HG02970 (cell line): Measurements from ENCODE around the gene MEIS2.
"Not testable (repeated sequence)": the region's sequence is repeated elsewhere in the genome, so short reads cannot be mapped to it uniquely, and the experiment has no call there.

Experiments used
- ATAC-seq: cut with Tn5 transposase; IDR thresholded peaks from one replicate; pipeline ENCODE4 v1.9.1; 2021; ENCODE audit warnings: mild to moderate bottlenecking, moderate library complexity, moderate number of reproducible peaks; ENCODE audit not compliant: unreplicated experiment, low FRiP score

Gene MEIS2

GRCh38 chr15:37015035-37015434, 85.3 kb downstream of the MEIS2 start:
- ATAC-seq: no peak

- no peak for ATAC-seq
Observed at GRCh38 chr15:37014566-37014965, 85.8 kb downstream of the MEIS2 start.

- no peak for ATAC-seq
Observed at GRCh38 chr15:37014137-37014536, 86.2 kb downstream of the MEIS2 start.

GRCh38 chr15:37010595-37010994, 89.8 kb downstream of the MEIS2 start:
- no peak for ATAC-seq

GRCh38 chr15:37009288-37009687, 91.1 kb downstream of the MEIS2 start:
- no peak for ATAC-seq

GRCh38 chr15:37008205-37008604, 92.1 kb downstream of the MEIS2 start:
- no peak for ATAC-seq

GRCh38 chr15:37007301-37007700, 93.0 kb downstream of the MEIS2 start:
- no peak for ATAC-seq

- ATAC-seq: no peak
Observed at GRCh38 chr15:37004981-37005735, 95.2 kb downstream of the MEIS2 start.

- ATAC-seq: no peak
Observed at GRCh38 chr15:37004373-37004869, 95.9 kb downstream of the MEIS2 start.

- ATAC-seq: no peak
Observed at GRCh38 chr15:37002041-37002672, 98.2 kb downstream of the MEIS2 start.

- ATAC-seq: no peak
Observed at GRCh38 chr15:37001417-37001816, 98.9 kb downstream of the MEIS2 start.

GRCh38 chr15:36999778-37000177, 100.6 kb downstream of the MEIS2 start:
- no peak for ATAC-seq

- no peak for ATAC-seq
Observed at GRCh38 chr15:36996538-36997181, 103.7 kb downstream of the MEIS2 start.

- ATAC-seq: no peak
Observed at GRCh38 chr15:36996121-36996520, 104.2 kb downstream of the MEIS2 start.

GRCh38 chr15:36994790-36995189, 105.6 kb downstream of the MEIS2 start:
- ATAC-seq: no peak

- no peak for ATAC-seq
Observed at GRCh38 chr15:36992454-36992853, 107.9 kb downstream of the MEIS2 start.

GRCh38 chr15:36988947-36989346, 111.4 kb downstream of the MEIS2 start:
- ATAC-seq: no peak

- no peak for ATAC-seq
Observed at GRCh38 chr15:36982430-36982829, 117.9 kb downstream of the MEIS2 start.

- ATAC-seq: not testable (repeated sequence)
Observed at GRCh38 chr15:36980281-36980680, 120.1 kb downstream of the MEIS2 start.

GRCh38 chr15:36978625-36979024, 121.7 kb downstream of the MEIS2 start:
- no peak for ATAC-seq

GRCh38 chr15:36978126-36978525, 122.2 kb downstream of the MEIS2 start:
- no peak for ATAC-seq
